ENCODE results near the gene RPP25L.

RPP25L gene

DNA sequence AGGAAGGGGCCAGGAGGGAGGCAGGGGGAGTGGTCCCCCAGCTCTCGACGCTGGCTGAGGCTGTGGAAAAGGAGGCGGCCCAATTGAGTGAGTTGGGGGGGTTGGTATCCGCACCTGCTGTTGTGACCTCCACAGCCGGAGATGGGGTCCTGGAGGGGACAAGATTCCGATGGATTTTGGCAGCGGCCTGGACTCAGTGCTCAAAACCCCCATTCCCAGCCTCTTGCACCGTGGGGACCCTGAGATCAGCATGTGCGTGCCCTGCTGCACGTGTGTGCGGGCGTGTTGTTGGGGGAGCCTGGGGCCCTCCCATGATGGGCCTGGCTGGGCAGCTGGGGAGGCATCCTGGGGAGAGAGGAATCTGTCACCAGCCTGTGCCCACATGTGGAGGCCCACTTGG is 37.3 kb downstream of the RPP25L start:
- Histone ChIP-seq H3K27me3 (ENCODE audit: insufficient read depth, low read length) (peaks cover 27% of the 10 kb centered on the region), H3K4me3 (ENCODE audit: low read depth, low read length) (no peak overlapping the region), H3K18ac (ENCODE audit: low read length) (no peak overlapping the region), H3K4me1 (ENCODE audit: control insufficient read depth in 1 of 2, insufficient read depth in 2 of 2, low read length in 2 of 2) (peaks cover 2% of the 10 kb centered on the region in 2 experiments), H4K8ac (ENCODE audit: low read depth, low read length) (no peak overlapping the region), H3K27ac (ENCODE audit: low read depth, low read length) (no peak overlapping the region), H2BK5ac (ENCODE audit: low read depth, low read length, poor library complexity) (no peak overlapping the region), H2AFZ (ENCODE audit: insufficient read depth, low read length, poor library complexity) (no peak overlapping the region), H3K79me1 (ENCODE audit: low read length) (no peaks in the 10 kb centered on the region), H3K79me2 (ENCODE audit: control insufficient read depth, insufficient read depth, low read length, poor library complexity) (no peaks in the 10 kb centered on the region), H3K9me3 (ENCODE audit: insufficient read depth, low read depth, low read length) (peaks cover 2% of the 10 kb centered on the region), H3K4ac (ENCODE audit: low read depth, low read length) (no peak overlapping the region), H3K23ac (ENCODE audit: low read length) (no peak overlapping the region), H2BK12ac (ENCODE audit: low read length) (no peak overlapping the region), H3K4me2 (ENCODE audit: low read length) (no peak overlapping the region), H4K91ac (ENCODE audit: low read depth, low read length) (no peak overlapping the region), H3K14ac (ENCODE audit: low read length) (no peak overlapping the region), H3K9ac (ENCODE audit: low read length) (no peak overlapping the region), H2AK5ac (ENCODE audit: low read length) (no peak overlapping the region), H4K12ac (ENCODE audit: low read depth, low read length) (no peak overlapping the region), H3K36me3 (ENCODE audit: control insufficient read depth in 1 of 2, insufficient read depth in 2 of 2, low read length in 2 of 2) (no peaks in the 10 kb centered on the region), H2BK120ac (ENCODE audit: insufficient read depth, low read length, poor library complexity) (no peak overlapping the region)
- no CpG with 5 or more reads among the region's 12 CpGs for WGBS (ENCODE audit: extremely low coverage, insufficient coverage, insufficient read length)
- DNase-seq: no peak

DNA sequence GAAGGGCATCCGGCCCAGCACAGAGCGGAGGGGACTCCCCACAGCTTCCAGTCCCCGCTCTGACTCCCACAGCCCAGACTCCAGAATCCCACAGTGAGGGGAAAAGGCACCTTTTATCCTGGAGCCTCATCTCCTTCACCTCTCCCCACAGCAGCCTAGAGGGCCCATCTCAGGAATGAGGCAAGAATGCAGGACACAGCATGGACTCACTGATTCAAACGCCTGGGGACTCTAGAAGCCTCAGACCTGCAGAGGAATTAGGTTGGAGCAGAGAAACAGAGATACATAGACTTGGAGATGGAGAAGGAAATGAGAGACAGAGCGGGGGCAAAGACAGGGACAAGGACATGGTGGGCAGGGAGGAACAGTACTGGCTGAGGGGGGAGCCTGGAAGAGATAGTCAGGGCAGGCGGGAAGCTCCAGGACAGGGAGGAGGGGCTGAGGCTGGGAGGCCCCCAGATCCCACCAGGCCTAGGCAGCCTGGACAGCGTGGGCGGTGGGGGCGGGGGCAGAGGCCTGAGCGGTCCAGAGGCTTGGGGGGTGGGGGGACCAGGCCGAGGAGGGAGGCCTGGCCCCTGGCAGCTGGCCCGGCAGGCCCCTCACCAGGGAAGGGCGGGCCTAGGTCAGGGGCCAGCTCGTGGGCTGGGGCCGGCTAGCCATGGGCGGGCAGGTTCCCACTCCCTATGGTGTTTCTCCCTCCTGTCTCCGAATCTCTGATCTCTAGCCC is 38.1 kb downstream of the RPP25L start:
- Histone ChIP-seq H3K4me2 (ENCODE audit: low read length) (no peak overlapping the region), H4K8ac (ENCODE audit: low read depth, low read length) (no peak overlapping the region), H3K9ac (ENCODE audit: low read length) (no peak overlapping the region), H2BK120ac (ENCODE audit: insufficient read depth, low read length, poor library complexity) (no peak overlapping the region), H2BK12ac (ENCODE audit: low read length) (no peak overlapping the region), H3K79me1 (ENCODE audit: low read length) (no peaks in the 10 kb centered on the region), H3K27me3 (ENCODE audit: insufficient read depth, low read length) (peaks cover 20% of the 10 kb centered on the region), H3K36me3 (ENCODE audit: control insufficient read depth in 1 of 2, insufficient read depth in 2 of 2, low read length in 2 of 2) (no peaks in the 10 kb centered on the region), H2BK5ac (ENCODE audit: low read depth, low read length, poor library complexity) (no peak overlapping the region), H3K27ac (ENCODE audit: low read depth, low read length) (no peak overlapping the region), H3K9me3 (ENCODE audit: insufficient read depth, low read depth, low read length) (peaks cover 2% of the 10 kb centered on the region), H3K79me2 (ENCODE audit: control insufficient read depth, insufficient read depth, low read length, poor library complexity) (no peaks in the 10 kb centered on the region), H2AFZ (ENCODE audit: insufficient read depth, low read length, poor library complexity) (no peak overlapping the region), H2AK5ac (ENCODE audit: low read length) (no peak overlapping the region), H3K14ac (ENCODE audit: low read length) (no peak overlapping the region), H4K91ac (ENCODE audit: low read depth, low read length) (no peak overlapping the region), H4K12ac (ENCODE audit: low read depth, low read length) (no peak overlapping the region), H3K4me3 (ENCODE audit: low read depth, low read length) (no peak overlapping the region), H3K4ac (ENCODE audit: low read depth, low read length) (no peak overlapping the region), H3K18ac (ENCODE audit: low read length) (no peak overlapping the region), H3K4me1 (ENCODE audit: control insufficient read depth in 1 of 2, insufficient read depth in 2 of 2, low read length in 2 of 2) (peaks cover 2% of the 10 kb centered on the region in 2 experiments), H3K23ac (ENCODE audit: low read length) (no peak overlapping the region)
- WGBS (ENCODE audit: extremely low coverage, insufficient coverage, insufficient read length): no CpG with 5 or more reads among the region's 17 CpGs
- DNase-seq: no peak

DNA sequence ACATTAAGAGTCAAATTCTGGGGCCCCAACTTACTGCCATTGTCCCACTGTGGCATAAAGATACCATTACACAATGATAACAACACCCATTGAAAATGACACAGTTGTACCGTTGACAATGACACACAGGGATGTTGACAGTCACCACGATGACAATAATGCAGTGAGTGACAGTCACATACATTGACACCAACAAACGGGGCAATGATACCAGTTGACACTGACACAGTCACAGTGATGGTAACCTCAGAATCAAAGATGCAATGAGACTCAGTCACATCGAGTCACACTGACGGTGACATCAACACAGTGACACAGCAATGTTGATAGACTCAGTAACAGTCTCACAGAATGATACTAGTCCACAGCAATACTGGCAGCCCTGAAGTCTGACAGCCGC is 39.3 kb downstream of the RPP25L start:
- H2AK5ac ChIP-seq (ENCODE audit: low read length): no peak overlapping the region
- H3K4me1 ChIP-seq (ENCODE audit: control insufficient read depth in 1 of 2, insufficient read depth in 2 of 2, low read length in 2 of 2): peaks cover 0 to 2% of the 10 kb centered on the region in 2 experiments
- no peak overlapping the region for H4K91ac ChIP-seq (ENCODE audit: low read depth, low read length)
- no peak overlapping the region for H2BK120ac ChIP-seq (ENCODE audit: insufficient read depth, low read length, poor library complexity)
- no peak overlapping the region for H3K23ac ChIP-seq (ENCODE audit: low read length)
- no peak overlapping the region for H3K4me2 ChIP-seq (ENCODE audit: low read length)
- H2BK5ac ChIP-seq (ENCODE audit: low read depth, low read length, poor library complexity): no peak overlapping the region
- H2BK12ac ChIP-seq (ENCODE audit: low read length): no peak overlapping the region
- H3K27me3 ChIP-seq (ENCODE audit: insufficient read depth, low read length): peaks cover 9% of the 10 kb centered on the region
- no peak overlapping the region for H3K9ac ChIP-seq (ENCODE audit: low read length)
- no peak overlapping the region for H4K12ac ChIP-seq (ENCODE audit: low read depth, low read length)
- no peak overlapping the region for H3K18ac ChIP-seq (ENCODE audit: low read length)
- no peak overlapping the region for H3K4ac ChIP-seq (ENCODE audit: low read depth, low read length)
- DNase-seq: no peak
- H3K79me2 ChIP-seq (ENCODE audit: control insufficient read depth, insufficient read depth, low read length, poor library complexity): no peaks in the 10 kb centered on the region
- H3K9me3 ChIP-seq (ENCODE audit: insufficient read depth, low read depth, low read length): peaks cover 2% of the 10 kb centered on the region
- H3K14ac ChIP-seq (ENCODE audit: low read length): no peak overlapping the region
- no peak overlapping the region for H4K8ac ChIP-seq (ENCODE audit: low read depth, low read length)
- H3K4me3 ChIP-seq (ENCODE audit: low read depth, low read length): no peak overlapping the region
- WGBS (ENCODE audit: extremely low coverage, insufficient coverage, insufficient read length): no CpG with 5 or more reads among the region's 6 CpGs
- no peaks in the 10 kb centered on the region for H3K79me1 ChIP-seq (ENCODE audit: low read length)
- H3K27ac ChIP-seq (ENCODE audit: low read depth, low read length): no peak overlapping the region
- H3K36me3 ChIP-seq (ENCODE audit: control insufficient read depth in 1 of 2, insufficient read depth in 2 of 2, low read length in 2 of 2): no peaks in the 10 kb centered on the region
- no peak overlapping the region for H2AFZ ChIP-seq (ENCODE audit: insufficient read depth, low read length, poor library complexity)

DNA sequence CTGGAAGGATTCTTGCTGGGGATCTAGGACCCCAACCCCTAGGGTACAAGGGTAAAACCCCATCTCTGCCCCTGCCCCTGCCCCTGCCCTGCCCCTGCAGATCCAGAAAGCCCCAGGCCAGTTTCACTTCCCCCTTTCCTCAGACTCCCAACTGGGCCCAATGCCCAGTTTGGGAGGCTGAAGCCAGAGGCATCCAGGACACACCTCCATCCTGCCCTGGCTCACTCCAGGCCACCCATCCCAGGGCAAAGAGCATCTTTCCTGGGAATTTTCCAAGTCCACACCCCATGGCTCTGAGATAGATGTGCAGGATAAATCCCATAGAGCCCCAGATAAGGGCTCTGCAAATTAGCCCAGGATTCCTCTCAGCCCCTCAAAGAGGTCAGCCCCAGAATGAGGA is 39.8 kb downstream of the RPP25L start:
- Histone ChIP-seq H3K14ac (ENCODE audit: low read length) (no peak overlapping the region), H4K91ac (ENCODE audit: low read depth, low read length) (no peak overlapping the region), H3K4me2 (ENCODE audit: low read length) (no peak overlapping the region), H2AFZ (ENCODE audit: insufficient read depth, low read length, poor library complexity) (no peak overlapping the region), H3K4me1 (ENCODE audit: control insufficient read depth in 1 of 2, insufficient read depth in 2 of 2, low read length in 2 of 2) (no peaks in the 10 kb centered on the region), H3K4ac (ENCODE audit: low read depth, low read length) (no peak overlapping the region), H4K12ac (ENCODE audit: low read depth, low read length) (no peak overlapping the region), H3K18ac (ENCODE audit: low read length) (no peak overlapping the region), H2BK5ac (ENCODE audit: low read depth, low read length, poor library complexity) (no peak overlapping the region), H3K23ac (ENCODE audit: low read length) (no peak overlapping the region), H3K36me3 (ENCODE audit: control insufficient read depth in 1 of 2, insufficient read depth in 2 of 2, low read length in 2 of 2) (no peaks in the 10 kb centered on the region), H3K9ac (ENCODE audit: low read length) (no peak overlapping the region), H3K27ac (ENCODE audit: low read depth, low read length) (no peak overlapping the region), H2AK5ac (ENCODE audit: low read length) (no peak overlapping the region), H4K8ac (ENCODE audit: low read depth, low read length) (no peak overlapping the region), H3K4me3 (ENCODE audit: low read depth, low read length) (no peak overlapping the region), H2BK12ac (ENCODE audit: low read length) (no peak overlapping the region), H2BK120ac (ENCODE audit: insufficient read depth, low read length, poor library complexity) (no peak overlapping the region), H3K79me1 (ENCODE audit: low read length) (no peaks in the 10 kb centered on the region), H3K9me3 (ENCODE audit: insufficient read depth, low read depth, low read length) (peaks cover 2% of the 10 kb centered on the region), H3K79me2 (ENCODE audit: control insufficient read depth, insufficient read depth, low read length, poor library complexity) (no peaks in the 10 kb centered on the region), H3K27me3 (ENCODE audit: insufficient read depth, low read length) (peaks cover 4% of the 10 kb centered on the region)
- no peak for DNase-seq

Data from trophoblast cell (in vitro differentiated cells and primary cell).